ENCODE measurements around the gene SDK2.
"Not testable (repeated sequence)": the region's sequence is repeated elsewhere in the genome, so short reads cannot be mapped to it uniquely, and the experiment has no call there.

SDK2 gene

GRCh38 chr17:73480740-73481139 lies 163.5 kb downstream of the SDK2 start:
- no peak for DNase-seq (ENCODE audit: low spot score)

GRCh38 chr17:73478768-73479424 lies 165.3 kb downstream of the SDK2 start:
- DNase-seq (ENCODE audit: low spot score), result no peak

- no peak for DNase-seq (ENCODE audit: low spot score)
Measured at GRCh38 chr17:73478334-73478733, 165.9 kb downstream of the SDK2 start.

GRCh38 chr17:73476890-73477350 lies 167.3 kb downstream of the SDK2 start:
- no peak for DNase-seq (ENCODE audit: low spot score)

- DNase-seq (ENCODE audit: low spot score), result no peak
Measured at GRCh38 chr17:73474370-73474988, 169.8 kb downstream of the SDK2 start.

GRCh38 chr17:73472715-73473114 lies 171.5 kb downstream of the SDK2 start:
- DNase-seq (ENCODE audit: low spot score), result not testable (repeated sequence)

- no peak for DNase-seq (ENCODE audit: low spot score)
Measured at GRCh38 chr17:73471924-73472323, 172.3 kb downstream of the SDK2 start.

DNA sequence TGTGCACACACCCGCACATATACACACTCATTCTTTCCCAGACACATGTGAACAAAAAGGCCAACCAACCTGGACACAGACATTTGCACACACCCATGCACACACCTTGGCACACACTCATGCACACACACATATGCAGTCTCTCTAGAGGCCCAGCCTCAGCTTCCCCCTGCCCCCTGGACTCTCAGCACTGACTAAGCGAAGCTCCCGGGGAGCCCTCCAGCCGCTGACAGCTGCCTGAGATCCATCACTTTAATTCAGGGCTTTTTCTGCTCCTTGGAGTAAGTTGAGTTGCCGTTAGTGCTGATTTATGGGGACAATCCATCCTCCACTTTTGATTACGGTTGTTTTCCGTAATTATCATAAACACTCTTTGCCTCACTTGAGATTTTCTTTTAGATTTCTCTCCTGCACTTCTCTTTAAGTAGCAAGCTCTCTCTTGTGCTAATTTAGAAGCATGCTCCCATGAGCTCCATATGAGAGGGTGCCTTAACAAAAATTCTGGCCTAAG lies 173.9 kb downstream of the SDK2 start:
- no peak for DNase-seq (ENCODE audit: low spot score)

- no peak for DNase-seq (ENCODE audit: low spot score)
Measured at GRCh38 chr17:73469311-73469710, 174.9 kb downstream of the SDK2 start.

DNA sequence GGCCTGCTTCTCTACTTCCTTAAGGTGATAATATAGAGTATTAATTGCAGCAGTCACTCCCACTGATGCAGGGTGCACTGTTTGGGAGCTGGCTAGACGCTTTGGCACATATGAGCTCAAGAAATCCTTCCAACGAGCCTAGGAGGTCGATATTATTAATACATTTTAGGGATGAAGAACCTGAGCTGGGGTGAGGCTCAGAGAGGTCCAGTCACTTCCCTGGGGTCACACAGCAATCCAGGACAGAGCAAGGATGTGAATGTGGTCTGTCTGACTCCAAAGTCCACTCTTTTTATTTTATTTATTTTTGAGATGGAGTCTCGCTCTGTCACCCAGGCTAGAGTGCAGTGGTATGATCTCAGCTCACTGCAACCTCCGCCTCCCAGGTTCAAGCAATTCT lies 176.0 kb downstream of the SDK2 start:
- DNase-seq (ENCODE audit: low spot score), result no peak

DNA sequence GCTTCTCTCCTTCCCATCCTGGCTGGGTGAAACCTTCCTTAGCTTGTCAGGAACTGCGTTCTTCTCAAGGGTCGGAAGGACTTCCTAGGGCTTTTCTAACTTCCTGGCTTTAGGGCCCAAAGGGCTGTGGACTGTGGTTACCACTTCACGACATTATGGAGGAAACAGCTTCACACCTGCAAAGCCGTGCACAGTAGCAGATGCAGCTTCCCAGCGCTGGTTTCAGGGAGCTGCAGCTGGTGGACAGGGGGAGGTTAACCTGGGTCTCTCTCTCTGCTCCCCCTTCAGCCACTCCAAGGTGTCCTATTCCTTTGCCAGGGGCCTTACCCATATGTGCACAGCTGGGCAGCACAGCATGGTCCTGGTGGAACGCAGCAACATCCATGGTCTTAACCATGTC lies 176.6 kb downstream of the SDK2 start:
- DNase-seq (ENCODE audit: low spot score), result no peak

DNA sequence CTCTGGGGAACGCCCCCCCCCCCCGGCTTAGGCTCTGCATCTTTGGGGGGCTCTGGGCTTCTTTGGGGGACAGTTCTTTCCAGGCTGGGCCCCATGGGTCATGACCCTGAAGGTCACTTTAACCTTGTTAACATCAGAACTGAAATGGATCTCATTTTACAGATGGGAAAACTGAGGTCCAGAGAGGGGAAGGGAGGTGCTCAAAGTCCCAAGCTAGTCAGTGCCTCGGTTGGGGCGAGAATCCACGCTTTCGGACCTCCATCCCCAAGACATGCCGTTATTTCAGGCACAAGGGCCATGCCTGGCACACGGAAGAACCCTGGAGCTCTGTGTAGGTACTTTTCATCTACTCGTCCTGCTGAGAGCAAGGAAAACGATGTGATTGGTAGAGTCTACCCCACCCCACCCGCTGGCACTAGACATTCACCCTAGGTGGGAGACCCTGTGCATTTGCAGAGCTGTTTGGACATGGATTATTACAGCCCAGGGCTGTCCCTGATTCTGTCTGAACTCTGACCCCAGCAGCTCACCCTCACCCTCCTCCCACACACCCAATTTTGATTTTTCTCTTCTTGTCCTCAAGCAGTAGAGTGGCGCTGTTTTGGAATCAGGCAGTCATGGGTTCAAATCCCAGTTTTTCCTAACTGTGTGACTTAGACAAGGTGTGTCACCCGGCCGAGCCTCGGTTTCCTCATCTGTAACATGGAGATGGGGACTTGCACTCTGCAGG lies 177.4 kb downstream of the SDK2 start:
- DNase-seq (ENCODE audit: low spot score), result no peak

DNA sequence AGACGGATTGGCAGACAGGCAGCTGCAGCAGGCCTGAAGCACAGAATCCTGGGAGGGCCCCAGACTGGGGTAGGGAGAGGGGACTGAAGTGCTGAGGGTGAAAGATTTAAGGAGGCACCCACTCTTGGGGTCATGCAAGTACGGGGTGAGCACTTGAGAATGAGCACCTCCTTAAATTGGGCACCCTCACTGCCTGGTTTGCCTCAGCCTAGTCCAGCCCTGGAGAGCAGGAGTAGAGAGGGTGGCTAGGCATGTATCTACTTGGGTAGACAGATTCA lies 178.4 kb downstream of the SDK2 start:
- DNase-seq (ENCODE audit: low spot score), result no peak

DNA sequence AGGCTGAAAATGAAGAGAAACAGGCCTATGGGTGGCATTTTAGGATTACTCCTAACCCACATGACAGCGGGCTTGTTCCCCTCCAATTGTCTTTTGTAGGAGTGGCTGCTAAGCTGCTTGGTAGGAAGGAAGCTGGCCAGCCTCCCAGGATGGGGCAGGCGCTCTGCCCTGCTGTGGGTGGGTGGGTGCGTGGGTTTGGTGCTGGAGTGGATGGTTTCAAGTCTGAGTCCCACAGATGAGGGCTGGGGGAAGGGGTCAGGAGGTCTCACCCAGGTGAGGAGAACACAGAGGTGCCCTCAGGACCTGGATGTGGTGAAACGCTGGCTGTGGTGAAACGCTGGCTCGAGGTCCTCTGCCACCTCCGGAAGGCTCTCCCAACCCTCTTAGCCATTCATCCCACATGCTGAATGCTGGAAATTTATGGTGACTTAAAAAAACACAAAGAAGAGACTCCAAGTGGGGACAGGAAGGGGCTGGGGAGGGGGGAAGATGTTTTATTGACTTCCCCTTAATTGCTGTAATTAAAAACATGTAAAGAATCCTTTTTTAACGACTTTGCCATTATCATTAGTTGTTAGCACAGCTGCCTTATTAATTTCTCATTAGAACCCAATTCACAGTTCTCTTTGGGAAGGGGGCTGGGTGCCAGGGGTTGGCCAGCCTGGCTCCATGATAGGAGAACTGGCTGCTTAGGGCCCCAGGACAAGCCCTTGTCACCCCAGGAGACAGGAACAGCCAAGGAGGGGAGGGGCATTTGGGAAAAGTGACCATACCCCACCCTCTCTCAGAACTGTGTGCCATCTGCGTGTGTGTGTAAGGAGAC lies 178.9 kb downstream of the SDK2 start:
- DNase-seq (ENCODE audit: low spot score), result no peak

DNA sequence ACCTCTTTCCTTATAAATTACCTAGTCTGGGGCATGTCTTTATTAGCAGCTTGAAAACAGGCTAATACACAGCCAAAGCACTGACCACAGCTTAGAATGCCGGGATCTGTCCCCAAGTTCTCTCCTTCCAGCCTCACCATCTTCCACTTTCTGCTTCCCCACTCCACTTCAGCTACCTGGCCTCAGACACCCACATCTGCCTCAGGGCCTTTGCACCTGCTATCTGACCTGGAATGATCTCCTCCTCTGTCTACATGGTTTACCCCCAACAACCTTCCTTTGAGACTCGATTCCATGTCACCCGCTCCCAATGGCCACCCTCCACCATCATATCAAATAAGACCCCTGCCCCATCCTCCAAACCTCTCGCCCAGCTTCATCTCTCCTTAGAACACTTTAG lies 179.8 kb downstream of the SDK2 start:
- DNase-seq (ENCODE audit: low spot score), result no peak

- no peak for DNase-seq (ENCODE audit: low spot score)
Measured at GRCh38 chr17:73463821-73464220, 180.4 kb downstream of the SDK2 start.

- no peak for DNase-seq (ENCODE audit: low spot score)
Measured at GRCh38 chr17:73462823-73463222, 181.4 kb downstream of the SDK2 start.

DNA sequence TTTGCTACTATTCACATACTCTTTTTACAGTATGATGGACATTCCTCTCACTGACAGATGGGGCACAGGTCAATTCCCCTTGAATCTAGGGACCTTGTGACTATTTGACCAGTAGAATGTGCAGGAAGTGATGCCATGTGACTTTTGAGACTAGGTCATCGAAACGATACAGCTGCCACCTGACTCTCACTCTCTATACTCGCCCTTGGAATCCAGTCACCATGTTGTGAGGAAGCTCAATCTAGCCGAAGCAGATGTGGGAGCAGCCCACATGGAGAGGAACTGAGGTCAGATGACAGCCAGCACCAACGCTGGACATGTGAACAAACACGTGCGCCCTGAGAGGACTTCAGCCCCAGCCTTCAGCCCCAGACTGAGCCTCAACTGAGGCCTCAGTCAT lies 184.3 kb downstream of the SDK2 start:
- DNase-seq (ENCODE audit: low spot score), result no peak

GRCh38 chr17:73455767-73456166 lies 188.5 kb downstream of the SDK2 start:
- DNase-seq (ENCODE audit: low spot score), result no peak

GRCh38 chr17:73455050-73455687 lies 189.1 kb downstream of the SDK2 start:
- DNase-seq (ENCODE audit: low spot score), result no peak

DNA sequence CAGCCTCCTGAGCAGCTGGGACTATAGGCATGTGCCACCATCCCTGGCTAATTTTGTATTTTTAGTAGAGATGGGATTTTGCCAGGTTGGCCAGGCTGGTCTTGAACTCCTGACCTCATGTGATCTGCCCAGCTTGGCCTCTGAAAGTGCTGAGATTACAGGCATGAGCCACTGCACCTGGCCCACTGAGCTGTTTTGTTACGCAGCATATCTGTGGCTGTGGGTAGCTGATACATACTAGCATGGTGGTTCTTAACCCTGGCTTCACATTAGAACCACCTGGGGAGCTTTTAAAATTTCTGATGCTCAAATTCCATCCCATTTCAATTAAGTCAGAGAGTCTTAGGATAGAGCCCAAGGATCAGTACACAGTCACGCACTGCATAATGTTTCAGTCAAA lies 190.8 kb downstream of the SDK2 start:
- DNase-seq (ENCODE audit: low spot score), result not testable (repeated sequence)

DNA sequence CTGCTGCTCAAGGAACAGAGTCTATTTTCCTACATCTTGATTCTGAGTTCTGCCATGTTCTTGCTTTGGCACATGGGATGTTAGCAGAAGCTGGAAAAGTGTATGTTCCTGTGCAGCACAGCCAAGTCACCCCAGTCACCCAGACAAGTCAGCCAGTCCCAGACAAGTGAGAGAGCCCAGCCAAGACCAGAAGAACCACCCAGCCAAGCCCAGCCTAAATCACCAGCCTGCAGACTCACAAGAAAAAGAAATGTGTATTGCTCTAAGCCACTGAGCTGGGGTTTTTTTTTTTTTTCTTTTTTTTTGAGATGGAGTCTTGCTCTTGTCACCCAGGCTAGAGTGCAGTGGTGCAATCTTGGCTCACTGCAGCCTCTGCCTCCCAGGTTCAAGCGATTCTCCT lies 191.2 kb downstream of the SDK2 start:
- no peak for DNase-seq (ENCODE audit: low spot score)
